Measurements from ENCODE around the gene MGST2. TPM values are rescaled to one million over a fixed set of nuclear protein-coding genes. Genes with fewer than 3 reads are reported as not detected.

The MGST2 gene
- total RNA-seq, 1 donor from 2014 or later, result 17.6 TPM

DNA sequence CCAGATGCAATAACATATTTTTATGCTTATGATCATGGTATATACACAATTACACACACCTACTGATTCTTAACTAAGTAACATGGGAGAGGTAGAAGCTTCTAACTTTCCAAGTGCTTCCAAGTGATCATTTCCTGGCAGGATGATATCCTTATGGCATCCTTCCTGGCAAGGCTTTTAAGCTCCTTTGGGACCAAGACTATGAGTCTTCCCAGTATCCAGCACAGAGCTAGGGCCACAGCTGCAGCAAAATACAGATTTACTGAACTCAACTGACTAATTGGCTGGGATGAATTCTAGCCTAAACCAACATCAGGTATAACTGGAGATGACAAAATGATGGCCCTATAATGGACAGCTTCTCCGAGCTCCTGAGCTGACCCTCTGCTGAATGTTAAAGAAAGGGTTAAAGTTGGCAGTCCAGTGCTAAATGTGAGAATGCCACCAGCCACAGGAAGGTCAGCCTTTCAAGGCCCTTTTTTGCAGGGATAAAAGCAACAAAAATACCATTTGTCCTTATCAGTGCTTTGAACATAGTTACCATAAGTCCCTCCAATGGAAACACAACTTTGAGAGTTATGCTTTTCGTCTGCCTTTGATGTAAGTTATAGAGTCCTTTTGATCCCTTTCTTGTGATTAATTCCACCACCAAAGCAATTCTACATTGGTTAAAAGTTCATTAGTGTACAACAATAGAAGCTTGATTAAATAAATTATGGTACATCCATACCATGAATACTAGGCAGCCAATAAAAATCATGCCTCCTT is 73.4 kb downstream of the MGST2 start:
- Histone ChIP-seq H3K4me1 (ENCODE audit: insufficient read depth, low read length) (peaks cover 27% of the 10 kb centered on the region), H3K27me3 (ENCODE audit: insufficient read depth, low read length) (no peaks in the 10 kb centered on the region), H3K9ac (ENCODE audit: low read length) (no peak overlapping the region), H4K20me1 (ENCODE audit: insufficient read depth, low read length) (no peaks in the 10 kb centered on the region), H3K9me3 (ENCODE audit: insufficient read depth, low read depth, low read length) (no peaks in the 10 kb centered on the region), H3K27ac (ENCODE audit: low read depth, low read length) (no peak overlapping the region), H3K79me2 (ENCODE audit: insufficient read depth, low read length) (no peaks in the 10 kb centered on the region), H3K36me3 (ENCODE audit: insufficient read depth, low read length) (no peaks in the 10 kb centered on the region), H2AFZ (ENCODE audit: low read depth, low read length) (no peak overlapping the region), H3K4me2 (ENCODE audit: low read length) (no peak overlapping the region), H3K4me3 (ENCODE audit: insufficient read depth, low read depth, low read length) (no peak overlapping the region)
- no peaks in the 10 kb centered on the region for H3K27me3 Mint-ChIP-seq (ENCODE audit: low read depth, unreplicated experiment)
- DNase-seq (ENCODE audit: low read depth) (no peak), FAIRE-seq (no peak)
- H3K9me3 Mint-ChIP-seq (ENCODE audit: unreplicated experiment), result no peaks in the 10 kb centered on the region
- no peaks in the 10 kb centered on the region for H3K36me3 Mint-ChIP-seq (ENCODE audit: low read depth, unreplicated experiment)
- no peak overlapping the region for H3K4me3 Mint-ChIP-seq (ENCODE audit: unreplicated experiment)
- TF ChIP-seq EZH2 (IDR thresholded peaks at IDR 0.05; ENCODE audit: insufficient read depth, low read length) (no peak), CTCF (IDR thresholded peaks at IDR 0.05; ENCODE audit: insufficient read depth, low read depth, low read length) (no peak)
- H3K4me1 Mint-ChIP-seq (ENCODE audit: low read depth, unreplicated experiment), result peaks cover 24% of the 10 kb centered on the region
- no peak overlapping the region for H3K27ac Mint-ChIP-seq (ENCODE audit: unreplicated experiment)

GRCh38 chr4:139740121-139740520 is 74.5 kb downstream of the MGST2 start:
- H3K27me3 Mint-ChIP-seq (ENCODE audit: low read depth, unreplicated experiment), result no peaks in the 10 kb centered on the region
- no peaks in the 10 kb centered on the region for H3K79me2 ChIP-seq (ENCODE audit: insufficient read depth, low read length)
- H3K9me3 ChIP-seq (ENCODE audit: insufficient read depth, low read depth, low read length), result no peaks in the 10 kb centered on the region
- FAIRE-seq (no peak), DNase-seq (ENCODE audit: low read depth) (no peak)
- no peak overlapping the region for H3K4me3 ChIP-seq (ENCODE audit: insufficient read depth, low read depth, low read length)
- peak overlapping the region; percentile 29 for H3K27ac Mint-ChIP-seq (ENCODE audit: unreplicated experiment)
- H2AFZ ChIP-seq (ENCODE audit: low read depth, low read length), result no peak overlapping the region
- H3K4me3 Mint-ChIP-seq (ENCODE audit: unreplicated experiment), result no peak overlapping the region
- no peaks in the 10 kb centered on the region for H3K36me3 ChIP-seq (ENCODE audit: insufficient read depth, low read length)
- H3K27me3 ChIP-seq (ENCODE audit: insufficient read depth, low read length), result no peaks in the 10 kb centered on the region
- TF ChIP-seq CTCF (IDR thresholded peaks at IDR 0.05; ENCODE audit: insufficient read depth, low read depth, low read length), result no peak
- no peak for TF ChIP-seq EZH2 (IDR thresholded peaks at IDR 0.05; ENCODE audit: insufficient read depth, low read length)
- peaks cover 19% of the 10 kb centered on the region for H3K4me1 Mint-ChIP-seq (ENCODE audit: low read depth, unreplicated experiment)
- H3K27ac ChIP-seq (ENCODE audit: low read depth, low read length), result no peak overlapping the region
- H3K9me3 Mint-ChIP-seq (ENCODE audit: unreplicated experiment), result no peaks in the 10 kb centered on the region
- H3K9ac ChIP-seq (ENCODE audit: low read length), result no peak overlapping the region
- no peaks in the 10 kb centered on the region for H4K20me1 ChIP-seq (ENCODE audit: insufficient read depth, low read length)
- H3K4me2 ChIP-seq (ENCODE audit: low read length), result peak overlapping the region; percentile 35
- peaks cover 19% of the 10 kb centered on the region for H3K4me1 ChIP-seq (ENCODE audit: insufficient read depth, low read length)
- H3K36me3 Mint-ChIP-seq (ENCODE audit: low read depth, unreplicated experiment), result no peaks in the 10 kb centered on the region

GRCh38 chr4:139740531-139741041 is 75.0 kb downstream of the MGST2 start:
- Histone ChIP-seq H3K27me3 (ENCODE audit: insufficient read depth, low read length) (no peaks in the 10 kb centered on the region), H3K4me1 (ENCODE audit: insufficient read depth, low read length) (peaks cover 15% of the 10 kb centered on the region), H4K20me1 (ENCODE audit: insufficient read depth, low read length) (no peaks in the 10 kb centered on the region), H2AFZ (ENCODE audit: low read depth, low read length) (no peak overlapping the region), H3K4me2 (ENCODE audit: low read length) (peak overlapping the region; percentile 35), H3K4me3 (ENCODE audit: insufficient read depth, low read depth, low read length) (no peak overlapping the region), H3K9me3 (ENCODE audit: insufficient read depth, low read depth, low read length) (no peaks in the 10 kb centered on the region), H3K36me3 (ENCODE audit: insufficient read depth, low read length) (no peaks in the 10 kb centered on the region), H3K9ac (ENCODE audit: low read length) (no peak overlapping the region), H3K79me2 (ENCODE audit: insufficient read depth, low read length) (no peaks in the 10 kb centered on the region), H3K27ac (ENCODE audit: low read depth, low read length) (no peak overlapping the region)
- TF ChIP-seq CTCF (IDR thresholded peaks at IDR 0.05; ENCODE audit: insufficient read depth, low read depth, low read length) (peak; percentile 4), EZH2 (IDR thresholded peaks at IDR 0.05; ENCODE audit: insufficient read depth, low read length) (no peak)
- FAIRE-seq (no peak), DNase-seq (ENCODE audit: low read depth) (peak; percentile 93)
- H3K36me3 Mint-ChIP-seq (ENCODE audit: low read depth, unreplicated experiment), result no peaks in the 10 kb centered on the region
- H3K27ac Mint-ChIP-seq (ENCODE audit: unreplicated experiment), result peak overlapping the region; percentile 29
- no peaks in the 10 kb centered on the region for H3K27me3 Mint-ChIP-seq (ENCODE audit: low read depth, unreplicated experiment)
- no peak overlapping the region for H3K4me3 Mint-ChIP-seq (ENCODE audit: unreplicated experiment)
- peaks cover 19% of the 10 kb centered on the region for H3K4me1 Mint-ChIP-seq (ENCODE audit: low read depth, unreplicated experiment)
- no peaks in the 10 kb centered on the region for H3K9me3 Mint-ChIP-seq (ENCODE audit: unreplicated experiment)
